DMS114 treated with DMSO at 0.1 percent for 48 hours (cell line): Measurements from ENCODE around the gene EPB41L2.
A peak's percentile ranks its signal among the peaks of the same experiment; 100 is the strongest.
"Not testable (repeated sequence)": the region's sequence is repeated elsewhere in the genome, so short reads cannot be mapped to it uniquely, and the experiment has no call there.

ENCODE experiments used
- DNase-seq: peaks from one replicate; lab custom pipeline; 2025; ENCODE audit not compliant: unreplicated experiment; lab: John Stamatoyannopoulos, UW

EPB41L2 gene

DNA sequence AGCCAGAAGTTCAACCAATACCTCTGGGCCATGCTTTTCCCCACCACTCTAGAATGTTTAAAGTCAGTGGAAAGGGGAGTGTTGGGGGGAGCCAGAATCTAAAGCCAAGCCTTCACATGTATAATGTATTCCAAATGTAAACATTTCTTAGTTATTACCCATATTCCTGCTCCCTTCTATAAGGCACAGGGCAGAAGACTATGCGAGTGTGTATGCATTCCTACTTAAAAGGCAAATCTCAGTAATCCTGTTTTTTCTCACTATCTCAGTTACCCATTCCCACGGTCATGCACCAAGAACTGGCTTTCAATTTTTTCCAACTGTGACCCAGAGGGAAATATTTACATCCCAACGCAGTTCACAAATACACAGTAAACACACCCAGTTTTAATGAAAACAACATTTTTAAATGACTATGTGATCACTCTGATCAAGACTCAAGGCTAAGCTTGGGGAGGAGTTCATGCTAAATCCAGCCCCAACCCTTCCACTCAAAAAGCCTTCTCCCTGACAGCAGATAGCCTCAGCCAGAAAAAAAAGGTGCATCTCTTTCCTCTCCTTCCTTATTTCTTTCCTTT is 57.5 kb downstream of the EPB41L2 start:
- no peak for DNase-seq

DNA sequence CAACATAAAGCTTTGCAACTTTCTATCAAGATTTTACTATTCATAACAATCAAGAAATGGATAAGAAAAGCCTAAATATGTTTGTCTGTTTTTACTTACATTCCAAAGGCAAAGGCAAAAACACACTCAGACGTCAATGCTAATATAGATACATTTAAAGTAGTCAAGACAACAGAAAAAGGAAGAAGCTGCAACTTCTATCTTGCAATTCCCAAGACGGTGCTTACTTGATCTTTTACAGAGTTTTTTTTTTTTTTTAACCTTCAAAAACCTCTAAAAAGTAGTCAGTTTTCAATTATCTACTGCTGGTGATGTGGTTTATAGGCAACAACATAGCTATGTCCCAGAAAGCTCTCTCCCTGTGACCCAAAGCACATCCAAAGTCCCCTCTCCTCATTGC is 58.1 kb downstream of the EPB41L2 start:
- no peak for DNase-seq

DNA sequence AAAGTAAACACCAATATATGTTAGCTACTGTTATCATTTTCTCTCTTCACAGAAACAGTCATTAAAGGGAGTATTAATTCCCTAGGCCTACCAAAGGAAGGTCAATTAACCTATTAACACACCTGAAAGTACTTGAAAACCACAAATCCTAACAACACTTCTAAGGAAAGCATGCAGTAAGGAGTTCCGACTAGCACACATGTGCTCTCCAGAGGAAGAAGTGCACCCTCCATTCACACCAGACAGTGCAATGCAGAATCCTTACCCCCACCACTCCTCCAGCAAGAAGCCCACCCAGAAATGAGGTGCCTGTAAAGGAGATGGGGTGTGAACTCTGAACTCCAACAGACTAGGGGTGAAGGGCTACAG is 58.7 kb downstream of the EPB41L2 start:
- DNase-seq: no peak

DNA sequence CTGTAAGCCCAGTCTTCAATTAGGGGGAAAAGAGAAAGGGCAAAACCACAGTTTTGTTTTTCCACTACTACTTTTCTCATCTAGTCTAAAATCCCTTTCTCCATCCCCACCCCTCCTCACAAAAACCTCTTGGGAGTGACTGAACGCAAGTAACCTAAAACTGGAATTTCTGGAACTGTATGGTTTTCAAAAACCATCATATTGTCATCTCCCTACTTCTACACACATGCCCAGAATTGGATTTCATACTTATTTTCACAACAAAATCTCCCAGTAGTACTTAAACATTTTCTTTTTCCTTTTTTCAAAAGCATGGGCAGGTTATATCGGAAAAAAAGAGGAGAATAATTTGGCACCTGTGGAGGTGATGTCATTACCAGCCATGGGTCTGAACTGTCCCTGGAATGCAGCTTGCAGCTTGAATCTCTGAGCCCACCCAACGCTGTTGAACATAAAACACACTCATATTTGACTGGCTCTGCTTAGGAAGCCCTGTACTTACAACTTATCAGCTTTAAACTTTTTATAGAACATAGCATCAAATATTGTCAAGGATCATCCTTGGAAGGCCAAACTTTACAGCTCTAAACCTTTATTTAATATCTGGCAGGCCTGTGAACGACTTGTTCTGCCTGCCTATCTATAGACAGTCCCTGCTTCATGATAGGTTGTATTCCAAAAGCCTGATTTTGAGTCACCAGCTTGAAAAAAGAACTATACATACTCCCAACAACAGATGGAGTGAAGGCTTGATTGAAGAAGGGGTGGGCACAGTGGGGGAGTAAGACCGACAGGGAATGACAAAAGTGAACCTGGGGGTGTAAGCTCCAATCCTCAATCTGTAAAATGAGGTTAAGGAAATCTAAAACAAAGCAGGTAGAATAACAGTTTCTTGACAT is 59.3 kb downstream of the EPB41L2 start:
- DNase-seq: no peak

DNA sequence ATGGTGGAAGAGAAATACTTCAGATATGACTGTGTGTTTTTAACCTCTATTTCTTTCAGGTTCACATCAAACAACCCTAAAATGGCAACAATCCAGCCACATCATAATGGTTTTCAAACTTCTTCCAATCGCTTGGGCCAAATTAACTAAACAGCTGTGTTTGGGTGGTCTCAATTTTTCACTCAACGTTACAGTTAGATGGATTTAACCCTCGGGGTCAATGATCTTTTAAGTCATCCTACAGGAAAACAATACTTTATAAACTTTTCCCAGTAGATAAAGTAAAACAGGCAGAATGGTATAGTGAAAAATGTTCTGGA is 60.4 kb downstream of the EPB41L2 start:
- no peak for DNase-seq

DNA sequence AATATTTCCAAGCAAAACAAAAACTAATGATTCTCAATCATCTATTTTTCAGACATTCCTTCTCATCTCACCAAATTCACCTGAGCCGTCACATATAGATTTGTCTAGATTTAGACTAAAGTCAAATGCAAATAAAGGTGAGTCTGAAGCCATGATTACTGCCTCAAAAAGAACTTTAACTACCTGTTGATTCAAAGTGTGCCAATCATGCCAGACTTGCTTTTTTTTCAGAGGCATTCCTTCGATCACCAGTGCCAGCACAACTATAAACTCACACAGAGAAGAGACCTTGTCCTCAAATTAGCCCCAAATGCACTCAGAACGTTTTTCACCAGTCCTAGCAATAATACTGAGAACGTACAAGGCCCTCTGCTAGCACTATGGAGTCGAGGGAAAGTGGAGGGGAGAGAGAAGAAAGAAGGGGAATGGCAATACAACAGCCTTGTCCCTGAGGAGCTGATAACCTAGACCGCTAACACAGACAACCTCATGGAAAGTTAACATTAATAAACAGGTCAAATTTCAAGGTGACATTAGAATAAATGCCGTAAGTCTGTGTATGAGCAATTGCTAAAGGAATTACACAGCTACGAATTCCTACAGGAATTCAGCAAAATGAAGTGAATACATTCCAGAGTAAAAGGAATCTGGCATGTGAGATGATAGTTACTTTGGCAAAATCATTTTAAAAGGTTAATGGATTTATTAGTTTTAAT is 60.9 kb downstream of the EPB41L2 start:
- no peak for DNase-seq

DNA sequence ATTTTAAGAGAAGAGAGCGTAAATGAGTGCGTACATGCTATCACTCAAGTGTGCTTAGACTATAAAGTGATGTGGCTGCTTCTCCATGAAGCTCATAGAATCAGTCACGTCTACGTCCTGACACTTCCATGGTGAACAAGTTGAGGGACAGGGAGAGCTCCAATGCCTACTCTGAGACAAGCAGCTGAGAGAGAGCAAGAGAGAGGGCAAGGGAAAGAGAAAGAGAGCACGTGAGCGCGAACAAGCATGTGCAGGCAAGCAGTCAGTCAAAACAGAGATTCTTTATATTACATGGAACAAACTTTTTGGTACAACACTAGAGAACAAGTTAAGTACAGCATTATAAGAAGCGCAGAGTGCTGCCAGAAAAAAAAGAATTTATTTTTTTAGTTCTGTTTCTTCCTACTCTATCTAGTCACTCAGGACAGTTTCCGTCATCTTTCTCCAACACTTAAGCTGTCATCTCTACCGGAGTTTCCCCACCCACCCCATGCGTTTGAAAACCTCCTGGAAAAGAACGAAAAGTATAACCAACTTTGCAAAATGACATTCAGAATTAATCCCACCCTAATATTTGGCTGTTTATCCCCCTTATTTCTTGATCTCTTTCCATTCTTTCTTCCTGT is 61.8 kb downstream of the EPB41L2 start:
- no peak for DNase-seq

DNA sequence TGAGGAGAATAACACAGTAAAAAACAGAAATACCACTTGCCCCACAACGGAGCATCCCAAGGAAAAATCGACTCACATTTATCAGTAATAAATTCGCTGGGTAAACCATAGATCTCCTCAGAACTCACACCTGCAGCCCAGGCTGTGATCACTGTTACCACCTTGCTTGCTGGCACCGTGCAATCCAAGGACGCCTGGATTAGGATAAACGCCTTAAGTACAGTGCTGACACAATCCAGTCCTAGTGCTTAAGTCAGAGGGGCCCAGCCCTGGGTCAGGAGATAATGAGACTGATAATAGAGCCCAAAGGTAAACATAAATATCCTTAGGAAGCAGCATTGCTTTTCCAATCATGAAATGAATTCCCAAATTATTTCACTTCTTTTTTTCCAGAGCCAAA is 62.5 kb downstream of the EPB41L2 start:
- no peak for DNase-seq

DNA sequence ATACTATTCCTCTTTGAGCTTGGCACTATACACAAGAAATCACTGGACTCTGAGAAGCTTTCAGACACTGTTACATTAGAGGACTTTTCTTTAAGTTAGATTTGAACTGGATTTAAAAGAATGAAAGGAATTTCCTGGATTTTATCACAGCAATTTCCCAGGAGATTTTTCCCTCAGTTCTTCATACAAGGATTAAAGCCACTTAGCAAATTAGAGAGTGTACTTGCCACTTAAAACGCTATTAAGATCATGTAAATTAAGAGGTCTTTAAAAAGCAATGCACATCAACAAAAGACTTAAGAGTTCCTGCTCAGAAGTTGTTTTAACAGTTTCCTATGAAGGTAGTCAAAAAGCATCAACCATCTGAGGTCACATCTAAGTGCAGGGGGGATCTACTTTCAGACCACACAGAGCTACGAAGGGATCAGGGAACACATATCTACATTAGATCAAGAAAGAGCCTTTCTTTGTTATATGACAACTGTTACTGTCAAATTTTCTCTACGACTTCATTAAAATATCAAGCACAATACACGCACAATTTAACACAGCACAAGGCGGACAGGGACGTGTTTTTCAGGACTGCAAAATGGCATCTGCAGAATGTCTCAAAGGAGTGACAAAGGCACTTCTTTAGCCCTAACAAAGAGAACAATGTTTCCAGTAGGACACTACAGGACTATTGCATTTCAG is 65.8 kb downstream of the EPB41L2 start:
- peak; percentile 86 for DNase-seq

DNA sequence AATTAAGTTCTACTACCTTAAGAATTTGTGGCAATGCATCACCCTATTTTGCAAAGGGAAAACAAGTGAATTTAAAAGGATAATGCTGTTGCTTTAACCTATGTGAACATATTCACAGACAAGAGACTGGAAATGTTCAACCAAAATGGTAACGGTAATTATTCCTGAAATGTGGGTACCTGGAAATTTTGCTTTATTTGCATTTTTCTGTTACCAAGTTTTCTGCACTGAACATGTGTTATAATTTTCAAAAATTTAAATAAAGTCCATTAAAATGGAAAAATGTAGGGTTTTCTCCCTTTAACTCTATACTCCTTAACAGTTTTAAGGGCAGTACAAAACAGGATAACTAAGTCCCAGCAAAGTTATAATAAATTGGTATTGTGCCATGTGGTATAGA is 66.4 kb downstream of the EPB41L2 start:
- no peak for DNase-seq

DNA sequence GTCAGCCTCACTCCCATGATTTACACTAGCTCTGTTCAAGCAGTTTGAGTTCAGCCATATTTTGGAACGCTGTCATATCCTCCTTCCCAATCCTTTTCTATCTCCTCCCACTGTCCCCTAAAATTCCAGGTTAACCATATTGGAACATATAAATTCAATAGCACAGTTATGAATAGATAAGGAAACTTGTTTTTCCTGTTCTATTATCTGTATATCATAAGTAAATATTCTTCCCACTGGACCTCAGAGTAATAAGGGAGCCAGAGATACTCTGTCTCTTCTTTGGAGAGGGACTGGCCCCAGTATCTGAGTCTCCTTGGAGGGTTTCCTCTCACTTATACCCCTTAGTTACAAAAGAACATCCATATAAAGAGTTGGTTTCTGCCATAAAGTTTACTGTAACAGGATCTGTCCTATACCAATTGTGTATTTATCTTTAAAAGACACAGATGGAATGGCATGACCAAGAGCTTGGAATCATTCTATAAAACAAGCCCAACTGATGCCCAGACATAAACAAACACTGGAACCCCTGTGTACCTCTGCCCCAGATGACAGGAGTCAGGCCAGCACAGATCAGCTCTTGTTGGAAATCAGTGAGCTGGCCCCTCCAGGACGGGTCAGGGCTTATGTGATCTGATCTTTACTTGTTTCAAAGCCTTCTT is 67.1 kb downstream of the EPB41L2 start:
- DNase-seq: no peak

DNA sequence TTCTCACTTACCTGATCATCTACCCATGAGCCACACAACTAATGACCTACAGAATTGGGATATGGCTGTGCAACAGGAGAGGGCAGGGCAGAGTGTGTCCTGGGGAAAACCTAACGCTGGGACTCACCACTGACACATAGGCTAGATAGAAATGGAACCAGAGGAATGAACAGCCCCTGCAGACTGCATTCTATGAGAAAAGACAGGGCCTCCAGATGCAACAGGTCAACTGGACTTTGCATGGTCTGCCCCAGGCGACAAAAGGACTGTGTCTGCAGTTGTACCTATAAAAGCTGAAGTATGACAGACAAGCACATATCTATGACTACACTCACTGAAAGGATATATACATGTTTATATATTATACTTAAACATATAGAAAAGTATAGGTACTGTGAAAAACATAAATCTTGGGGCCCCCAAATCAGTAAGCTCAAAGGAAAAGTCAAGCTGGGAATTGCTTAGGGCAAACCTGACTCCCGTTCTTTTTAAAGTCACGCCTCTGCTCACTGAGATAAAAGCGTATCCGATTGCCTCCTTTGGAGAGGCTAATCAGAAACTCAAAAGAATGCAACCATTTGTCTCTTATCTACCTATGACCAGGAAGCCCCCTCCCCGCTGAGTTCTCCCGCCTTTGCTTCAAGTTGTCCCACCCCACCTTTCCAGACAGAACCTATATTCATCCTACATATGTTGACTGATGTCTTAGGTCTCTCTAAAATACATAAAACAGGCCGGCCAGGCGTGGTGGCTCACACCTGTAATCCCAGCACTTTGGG is 68.5 kb downstream of the EPB41L2 start:
- DNase-seq: no peak

DNA sequence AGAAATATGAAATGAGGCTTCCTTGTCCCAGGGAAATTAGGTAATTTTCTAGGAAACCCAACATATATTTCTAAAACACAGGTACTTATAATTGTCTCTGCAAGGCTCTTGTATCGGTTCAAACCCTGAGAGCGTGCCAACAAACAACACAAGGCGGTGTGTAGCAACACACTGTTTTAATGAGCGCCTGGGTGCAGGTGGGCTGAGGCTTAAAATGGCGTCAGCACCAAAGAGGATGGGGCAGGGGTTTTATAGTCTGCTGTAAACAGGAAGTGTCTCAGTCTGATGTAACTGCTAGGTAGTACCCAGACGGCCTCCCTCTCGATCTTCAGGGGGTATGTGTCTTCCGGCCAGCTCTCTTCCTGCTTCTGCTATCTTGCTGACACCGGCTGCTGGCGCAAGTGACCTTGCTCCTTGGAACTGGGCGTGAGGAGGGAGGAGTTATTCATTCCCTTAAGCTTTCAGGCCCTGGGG is 69.7 kb downstream of the EPB41L2 start:
- DNase-seq: no peak

DNA sequence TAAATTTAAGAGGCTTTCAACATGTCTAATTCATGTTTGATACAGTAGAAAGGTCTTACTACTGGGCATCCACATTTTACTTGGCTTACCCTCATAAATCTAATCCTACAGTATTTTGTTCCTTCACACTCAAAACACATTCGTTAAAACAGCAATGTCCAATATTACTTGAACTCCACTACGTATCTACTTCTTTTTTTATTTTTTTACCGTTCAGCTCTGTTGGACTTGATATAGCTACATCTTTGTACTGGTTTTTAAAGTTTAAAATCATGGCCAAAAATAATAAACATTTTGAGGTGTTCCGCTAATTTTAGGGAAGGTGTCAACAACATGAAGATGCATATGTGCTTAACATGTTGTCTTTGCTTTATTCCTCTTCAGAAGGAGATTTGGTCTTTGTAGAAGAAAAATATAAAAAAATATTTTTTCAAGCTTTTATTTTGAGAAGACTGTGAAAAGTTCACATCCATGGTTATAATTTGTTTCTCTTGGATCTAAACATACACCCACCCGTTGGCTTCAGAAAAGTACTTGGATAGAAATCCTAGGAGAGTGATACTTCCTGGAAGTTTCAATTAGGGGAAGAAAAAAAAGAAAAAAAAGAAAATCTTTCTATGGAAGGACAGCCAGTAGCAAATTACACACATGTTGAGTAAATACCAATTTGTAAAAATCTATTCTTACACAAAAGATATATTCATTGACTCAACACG is 71.5 kb downstream of the EPB41L2 start:
- DNase-seq: no peak

DNA sequence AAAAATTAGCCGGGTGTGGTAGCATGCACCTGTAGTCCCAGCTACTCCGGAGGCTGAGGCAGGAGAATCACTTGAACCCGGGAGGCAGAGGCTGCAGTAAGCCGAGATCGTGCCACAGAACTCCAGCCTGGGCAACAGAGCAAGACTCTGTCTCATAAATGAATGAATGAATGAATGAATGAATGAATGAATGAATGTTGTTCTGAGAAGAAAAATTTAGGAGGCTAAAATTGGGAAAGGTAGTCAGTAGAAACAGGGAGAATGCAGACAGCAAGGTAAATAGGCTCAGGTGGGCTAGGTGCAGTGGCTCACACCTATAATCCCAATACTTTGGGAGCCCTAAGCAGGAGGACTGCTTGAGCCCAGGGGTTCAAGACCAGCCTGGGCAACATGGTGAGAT is 75.5 kb downstream of the EPB41L2 start:
- not testable (repeated sequence) for DNase-seq

DNA sequence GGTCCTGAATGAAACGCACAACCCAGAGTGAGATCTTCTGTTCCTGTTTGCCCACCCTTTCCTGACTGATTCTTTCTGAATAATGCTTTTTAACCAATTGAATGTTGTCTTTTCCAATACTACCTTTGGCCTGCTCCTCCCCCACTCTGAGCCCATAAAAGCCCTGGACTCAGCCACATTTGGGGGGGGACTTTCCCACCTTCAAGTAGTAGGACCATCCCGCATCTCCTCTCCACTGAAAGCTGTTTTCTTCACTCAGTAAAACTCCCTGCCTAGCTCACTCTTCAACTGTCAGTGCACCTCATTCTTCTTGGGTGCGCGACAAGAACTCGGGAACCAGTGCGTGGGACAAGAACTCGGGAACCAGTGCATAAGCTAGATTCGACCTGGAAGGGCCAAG is 77.9 kb downstream of the EPB41L2 start:
- no peak for DNase-seq

DNA sequence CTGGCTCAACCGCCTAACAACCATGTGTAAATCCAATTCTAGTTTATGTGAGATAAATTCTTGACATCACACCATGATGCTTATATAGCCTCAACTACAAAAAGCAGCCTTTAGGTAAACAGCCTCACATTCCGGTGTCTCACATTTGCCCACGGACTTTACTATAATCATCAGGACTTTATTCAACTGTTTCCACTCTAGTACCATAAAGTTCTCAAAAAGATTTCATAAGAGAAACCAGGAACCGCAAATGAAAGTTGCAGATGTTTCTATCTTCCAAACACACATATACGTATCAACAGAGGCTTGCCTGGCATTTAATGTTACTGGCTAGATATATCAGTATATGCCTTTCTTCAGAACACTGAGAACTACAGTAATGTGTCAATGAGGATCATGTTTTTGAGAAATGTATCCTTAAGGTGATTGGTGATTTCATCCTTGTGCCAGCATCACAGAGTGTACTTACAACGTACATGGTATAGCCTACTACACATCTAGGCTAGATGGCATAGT is 80.0 kb downstream of the EPB41L2 start:
- no peak for DNase-seq

DNA sequence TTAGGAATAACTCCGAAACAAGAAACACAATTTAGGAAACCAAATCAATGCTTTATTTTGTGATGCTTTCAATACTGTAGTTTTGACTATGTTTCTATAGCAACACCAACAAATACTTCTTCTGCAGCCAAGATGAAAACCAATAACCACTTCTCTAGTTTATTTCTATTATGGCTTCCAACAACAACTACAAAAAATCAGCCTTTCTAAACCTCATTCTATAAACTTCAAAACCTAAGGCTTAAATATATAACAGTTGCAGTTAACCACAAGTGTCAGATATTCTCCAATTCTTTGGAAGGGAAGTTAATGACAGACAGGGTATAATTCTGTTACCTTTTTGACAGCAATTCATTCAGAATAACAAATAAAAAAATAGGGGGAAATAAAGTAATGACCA is 80.9 kb downstream of the EPB41L2 start:
- no peak for DNase-seq

DNA sequence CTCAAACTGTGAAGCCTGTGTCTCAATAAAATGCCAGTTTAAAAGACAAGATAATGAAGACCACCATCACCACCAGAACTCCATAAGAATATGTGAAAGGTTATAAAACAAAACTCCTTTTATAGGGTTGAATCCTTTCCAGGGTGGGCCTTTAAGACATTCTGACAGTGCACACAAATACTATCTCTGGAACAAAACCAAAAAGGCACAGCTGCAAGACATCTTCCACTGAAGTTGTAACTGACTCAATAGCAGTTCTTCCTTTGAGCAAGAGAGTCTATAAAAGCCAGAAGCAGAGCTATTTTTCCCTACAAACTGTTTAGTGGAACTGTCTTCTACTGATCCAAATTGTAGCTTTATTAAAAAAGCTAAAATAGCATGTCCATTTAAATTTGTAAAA is 81.6 kb downstream of the EPB41L2 start:
- DNase-seq: no peak
